ENCODE measurements around the gene EPB41L5. TPM values are rescaled to one million over a fixed set of nuclear protein-coding genes. Genes with fewer than 3 reads are reported as not detected.

EPB41L5 gene
- total and polyA plus RNA-seq, 2 donors (not counting 3 experiments of a cell fraction or from before 2014, with no cell fraction given), result 8.4 to 13.6 TPM

DNA sequence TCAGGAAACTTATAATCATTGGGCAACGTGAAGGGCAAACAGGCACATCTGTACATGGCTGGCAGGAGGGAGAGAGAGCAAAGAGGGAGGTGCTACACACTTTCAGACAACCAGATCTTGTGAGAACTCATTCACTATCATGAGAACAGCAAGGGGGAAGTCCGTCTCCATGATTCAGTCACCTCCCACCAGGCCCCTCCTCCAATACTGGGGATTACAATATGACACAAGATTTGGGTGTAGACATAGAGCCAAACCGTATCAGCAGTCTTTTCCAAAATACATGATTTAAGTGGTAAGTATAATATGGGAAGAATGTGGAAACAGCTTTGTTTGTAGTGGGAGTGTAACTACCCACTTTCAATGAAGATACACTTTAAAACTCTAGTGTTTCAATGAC lies 65.0 kb downstream of the EPB41L5 start:
- no peaks in the 10 kb centered on the region for H3K79me2 ChIP-seq (ENCODE audit: control insufficient read depth, insufficient read depth, low read length)
- H3K4me3 ChIP-seq (replicated peaks in 1 of 3; ENCODE audit: insufficient read depth in 1 of 3, low read depth in 1 of 3, low read length in 3 of 3), result no peak overlapping the region
- FAIRE-seq (peak; percentile 12), DNase-seq (ENCODE audit: low read depth, low spot score) (no peak)
- H3K9me1 ChIP-seq (replicated peaks; ENCODE audit: control insufficient read depth, extremely low read depth, insufficient read depth, low read length), result no peaks in the 10 kb centered on the region
- BruUV-seq (replicated peaks), result no TSS peak
- H3K4me1 ChIP-seq (ENCODE audit: control insufficient read depth, extremely low read depth, insufficient read depth, low read length), result no peaks in the 10 kb centered on the region
- ChIA-PET CTCF (interaction anchor here (1.4 to 1.8 kb wide), 2 partner anchors 97 to 375 kb away, joined by 4 to 7 read pairs; no protein-coding TSS in a partner anchor), POLR2A (no interaction called here)
- no peak overlapping the region for H3K4me2 ChIP-seq (ENCODE audit: insufficient read depth, low read length)
- no peak overlapping the region for H2AFZ ChIP-seq (ENCODE audit: low read depth, low read length)
- H3K27ac ChIP-seq (ENCODE audit: insufficient read depth, low read depth, low read length), result no peak overlapping the region
- no peaks in the 10 kb centered on the region for H3K27me3 ChIP-seq (ENCODE audit: control insufficient read depth in 2 of 2, insufficient read depth in 2 of 2, low read length in 2 of 2)
- peaks cover 0 to 3% of the 10 kb centered on the region in 2 experiments for H3K36me3 ChIP-seq (ENCODE audit: control insufficient read depth in 2 of 2, extremely low read depth in 1 of 2, insufficient read depth in 2 of 2, low read length in 2 of 2)
- dilution Hi-C loops (cut with MboI; ENCODE audit: extremely low pct_ligation_motif_present, low sequenced_read_pairs), result no loop called here
- no peak overlapping the region for H3K9ac ChIP-seq (replicated peaks; ENCODE audit: extremely low read depth, insufficient read depth, low read length)
- no peaks in the 10 kb centered on the region for H3K9me3 ChIP-seq (replicated peaks; ENCODE audit: control insufficient read depth, insufficient read depth, low read length)
- intact Hi-C loops (cut with micrococcal nuclease), result no loop called here
- no peaks in the 10 kb centered on the region for H4K20me1 ChIP-seq (replicated peaks; ENCODE audit: control insufficient read depth, extremely low read depth, insufficient read depth, low read length)
- no peak for TF ChIP-seq POLR2A (IDR thresholded peaks at IDR 0.05; ENCODE audit: low read depth, low read length)

DNA sequence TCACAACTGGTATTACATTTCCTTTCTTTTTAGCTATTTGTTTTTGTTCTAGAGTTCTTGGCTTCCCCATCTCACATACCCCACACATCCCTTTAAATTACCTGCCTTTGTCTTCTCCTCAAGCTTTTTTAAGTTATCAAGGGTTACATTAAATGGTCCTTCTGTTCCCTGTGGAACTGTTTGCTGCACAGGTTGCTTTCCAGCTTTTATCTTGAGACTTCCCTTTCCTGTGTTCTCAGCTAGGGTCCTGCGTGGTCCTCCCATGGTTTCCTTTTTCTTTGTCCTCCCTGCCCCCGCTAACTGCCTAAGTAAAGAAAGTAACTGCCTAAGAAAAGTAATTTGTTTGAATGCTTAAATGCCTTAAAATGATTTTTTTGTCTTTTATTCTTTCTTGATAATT lies 66.8 kb downstream of the EPB41L5 start:
- no peak for FAIRE-seq
- no peak overlapping the region for H3K4me2 ChIP-seq (ENCODE audit: insufficient read depth, low read length)
- peaks cover 0 to 3% of the 10 kb centered on the region in 2 experiments for H3K36me3 ChIP-seq (ENCODE audit: control insufficient read depth in 2 of 2, extremely low read depth in 1 of 2, insufficient read depth in 2 of 2, low read length in 2 of 2)
- no peaks in the 10 kb centered on the region for H3K27me3 ChIP-seq (ENCODE audit: control insufficient read depth in 2 of 2, insufficient read depth in 2 of 2, low read length in 2 of 2)
- no peak for TF ChIP-seq MYC (IDR thresholded peaks at IDR 0.05; ENCODE audit: low read depth, low read length)
- TF ChIP-seq, protein P1, sequence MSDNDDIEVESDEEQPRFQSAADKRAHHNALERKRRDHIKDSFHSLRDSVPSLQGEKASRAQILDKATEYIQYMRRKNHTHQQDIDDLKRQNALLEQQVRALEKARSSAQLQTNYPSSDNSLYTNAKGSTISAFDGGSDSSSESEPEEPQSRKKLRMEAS (IDR thresholded peaks at IDR 0.05; ENCODE audit: insufficient read depth, insufficient read length), result no peak
- no peak for TF ChIP-seq JUN (IDR thresholded peaks at IDR 0.05; ENCODE audit: borderline replicate concordance, insufficient read depth, insufficient read length, low read depth)
- TF ChIP-seq EZH2 (IDR thresholded peaks at IDR 0.05; ENCODE audit: borderline replicate concordance, low read depth, low read length, severe bottlenecking), result no peak
- TF ChIP-seq POLR2A (IDR thresholded peaks at IDR 0.05; ENCODE audit: low read depth, low read length), result no peak
- no peak for TF ChIP-seq GATA2 (IDR thresholded peaks at IDR 0.05; ENCODE audit: insufficient read depth, insufficient read length, low read depth, low read length)
- no peak for TF ChIP-seq CTCF (IDR thresholded peaks at IDR 0.05; ENCODE audit: extremely low read depth in 1 of 2, insufficient read depth in 1 of 2, low read depth in 1 of 2, low read length in 2 of 2)
- TF ChIP-seq FOS (IDR thresholded peaks at IDR 0.05; ENCODE audit: borderline replicate concordance, insufficient read depth, low read length), result no peak
- no peak for TF ChIP-seq POLR2AphosphoS5 (IDR thresholded peaks at IDR 0.05; ENCODE audit: insufficient read depth, low read depth, low read length)
- H2AFZ ChIP-seq (ENCODE audit: low read depth, low read length), result no peak overlapping the region
- BruUV-seq (replicated peaks), result no TSS peak
- ChIA-PET POLR2A (no interaction called here), CTCF (interaction anchor here (0.9 kb wide), 1 partner anchor 10 kb away, joined by 3 read pairs; no protein-coding TSS in a partner anchor)
- peak; percentile 25 for DNase-seq (ENCODE audit: low read depth, low spot score)
- no peak overlapping the region for H3K27ac ChIP-seq (ENCODE audit: insufficient read depth, low read depth, low read length)
- H3K4me3 ChIP-seq (replicated peaks in 1 of 3; ENCODE audit: insufficient read depth in 1 of 3, low read depth in 1 of 3, low read length in 3 of 3), result no peak overlapping the region
- intact Hi-C loops (cut with micrococcal nuclease), result no loop called here
- dilution Hi-C loops (cut with MboI; ENCODE audit: extremely low pct_ligation_motif_present, low sequenced_read_pairs), result no loop called here
- no peak overlapping the region for H3K9ac ChIP-seq (replicated peaks; ENCODE audit: extremely low read depth, insufficient read depth, low read length)
- H3K4me1 ChIP-seq (ENCODE audit: control insufficient read depth, extremely low read depth, insufficient read depth, low read length), result no peaks in the 10 kb centered on the region
- H3K9me1 ChIP-seq (replicated peaks; ENCODE audit: control insufficient read depth, extremely low read depth, insufficient read depth, low read length), result no peaks in the 10 kb centered on the region
- no peaks in the 10 kb centered on the region for H3K79me2 ChIP-seq (ENCODE audit: control insufficient read depth, insufficient read depth, low read length)
- H3K9me3 ChIP-seq (replicated peaks; ENCODE audit: control insufficient read depth, insufficient read depth, low read length), result no peaks in the 10 kb centered on the region
- no peaks in the 10 kb centered on the region for H4K20me1 ChIP-seq (replicated peaks; ENCODE audit: control insufficient read depth, extremely low read depth, insufficient read depth, low read length)
